ENCODE results near the gene RAB1B.

DNA sequence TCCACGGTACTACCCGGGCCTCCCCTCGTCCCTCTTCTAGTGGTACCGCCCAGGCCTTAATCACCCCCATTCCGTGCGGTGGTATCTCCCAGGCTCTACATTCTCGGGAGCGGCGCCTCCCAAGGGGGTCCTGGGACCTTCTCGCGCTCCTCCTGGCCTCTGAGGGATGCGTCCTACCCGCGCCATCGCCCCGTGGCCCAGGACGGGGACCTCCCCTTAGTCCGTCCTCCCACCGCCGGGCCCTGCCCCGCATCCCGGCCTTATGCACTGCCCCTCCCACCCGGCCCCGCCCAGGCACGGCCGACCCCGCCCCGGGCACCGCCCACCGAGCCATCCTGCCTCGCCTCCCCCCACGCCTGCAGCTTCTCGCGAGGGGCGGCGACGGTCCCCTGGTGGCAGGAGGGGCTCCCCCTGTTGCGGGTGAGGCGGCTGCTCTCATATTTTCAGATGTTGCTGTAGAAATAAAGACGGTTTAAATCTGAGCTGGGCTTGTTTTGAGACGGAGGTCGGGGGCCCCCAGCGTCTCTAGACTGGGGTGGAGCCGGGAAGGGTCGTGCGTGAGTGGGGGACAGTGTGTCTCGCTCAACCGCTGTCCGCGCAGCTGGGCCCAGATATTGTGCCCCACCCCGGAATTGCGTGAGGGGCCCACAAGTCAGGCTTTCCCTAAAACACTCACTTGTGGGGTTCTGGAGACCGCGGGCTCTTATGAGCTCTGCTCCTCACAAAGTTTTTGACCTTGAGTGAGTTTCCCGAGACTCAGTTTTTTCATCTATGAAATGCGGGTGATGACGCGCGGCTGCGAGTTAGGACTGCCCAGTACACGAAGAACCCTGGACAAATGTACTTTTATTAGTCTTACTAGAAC, 828 bp upstream of the RAB1B start:
- TF ChIP-seq, protein P1, sequence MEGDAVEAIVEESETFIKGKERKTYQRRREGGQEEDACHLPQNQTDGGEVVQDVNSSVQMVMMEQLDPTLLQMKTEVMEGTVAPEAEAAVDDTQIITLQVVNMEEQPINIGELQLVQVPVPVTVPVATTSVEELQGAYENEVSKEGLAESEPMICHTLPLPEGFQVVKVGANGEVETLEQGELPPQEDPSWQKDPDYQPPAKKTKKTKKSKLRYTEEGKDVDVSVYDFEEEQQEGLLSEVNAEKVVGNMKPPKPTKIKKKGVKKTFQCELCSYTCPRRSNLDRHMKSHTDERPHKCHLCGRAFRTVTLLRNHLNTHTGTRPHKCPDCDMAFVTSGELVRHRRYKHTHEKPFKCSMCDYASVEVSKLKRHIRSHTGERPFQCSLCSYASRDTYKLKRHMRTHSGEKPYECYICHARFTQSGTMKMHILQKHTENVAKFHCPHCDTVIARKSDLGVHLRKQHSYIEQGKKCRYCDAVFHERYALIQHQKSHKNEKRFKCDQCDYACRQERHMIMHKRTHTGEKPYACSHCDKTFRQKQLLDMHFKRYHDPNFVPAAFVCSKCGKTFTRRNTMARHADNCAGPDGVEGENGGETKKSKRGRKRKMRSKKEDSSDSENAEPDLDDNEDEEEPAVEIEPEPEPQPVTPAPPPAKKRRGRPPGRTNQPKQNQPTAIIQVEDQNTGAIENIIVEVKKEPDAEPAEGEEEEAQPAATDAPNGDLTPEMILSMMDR (conservative IDR thresholded peaks at IDR 0.05) = no peak; the same call in 1 of the 2 replicates
- TF ChIP-seq ZFX (IDR thresholded peaks at IDR 0.05) = no peak
